ENCODE data around the gene CORO1C. TPM values are rescaled to one million over a fixed set of nuclear protein-coding genes. Genes with fewer than 3 reads are reported as not detected.

CORO1C gene
- total RNA-seq, 1 donor from 2014 or later, result 189 TPM

GRCh38 chr12:108647585-108648287 lies 83.6 kb downstream of the CORO1C start:
- Histone ChIP-seq H3K4me1 (peaks cover 5% of the 10 kb centered on the region), H3K36me3 (peaks cover 0 to 70% of the 10 kb centered on the region in 2 donors), H3K9me3 (no peaks in the 10 kb centered on the region), H3K27ac (no peak overlapping the region), H3K27me3 (no peaks in the 10 kb centered on the region), H3K4me3 (no peak overlapping the region)
- no peak for DNase-seq (ENCODE audit: extremely low spot score in 2 of 2)
- intact Hi-C loops (cut with DNase I), result no loop called here
- TF ChIP-seq POLR2AphosphoS5 (IDR thresholded peaks at IDR 0.05; ENCODE audit: insufficient read depth in 1 of 2, low read depth in 1 of 2), result no peak

- Histone ChIP-seq H3K9me3 (no peaks in the 10 kb centered on the region), H3K4me1 (peaks cover 6% of the 10 kb centered on the region), H3K36me3 (peaks cover 0 to 61% of the 10 kb centered on the region in 2 donors), H3K4me3 (no peak overlapping the region), H3K27ac (no peak overlapping the region), H3K27me3 (no peaks in the 10 kb centered on the region)
- no peak for DNase-seq (ENCODE audit: extremely low spot score in 2 of 2)
- TF ChIP-seq POLR2AphosphoS5 (IDR thresholded peaks at IDR 0.05; ENCODE audit: insufficient read depth in 1 of 2, low read depth in 1 of 2) (no peak), POLR2A (IDR thresholded peaks at IDR 0.05) (no peak), CTCF (IDR thresholded peaks at IDR 0.05) (no peak)
- intact Hi-C loops (cut with DNase I), result no loop called here
These were observed 84.4 kb downstream of the CORO1C start for GRCh38 chr12:108646600-108647579.

- intact Hi-C loops (cut with DNase I), result no loop called here
- Histone ChIP-seq H3K27me3 (no peaks in the 10 kb centered on the region), H3K9me3 (no peaks in the 10 kb centered on the region), H3K36me3 (peaks cover 0 to 52% of the 10 kb centered on the region in 2 donors), H3K4me1 (peaks cover 6% of the 10 kb centered on the region), H3K27ac (no peak overlapping the region), H3K4me3 (no peak overlapping the region)
- TF ChIP-seq CTCF (IDR thresholded peaks at IDR 0.05), result no peak
- no peak for TF ChIP-seq POLR2AphosphoS5 (IDR thresholded peaks at IDR 0.05; ENCODE audit: insufficient read depth in 1 of 2, low read depth in 1 of 2)
- no peak for TF ChIP-seq POLR2A (IDR thresholded peaks at IDR 0.05)
- no peak for DNase-seq (ENCODE audit: extremely low spot score in 2 of 2)
These were observed 85.4 kb downstream of the CORO1C start for GRCh38 chr12:108645686-108646599.

GRCh38 chr12:108644811-108645120 lies 86.6 kb downstream of the CORO1C start:
- Histone ChIP-seq H3K9me3 (no peaks in the 10 kb centered on the region), H3K27ac (no peak overlapping the region), H3K36me3 (peaks cover 0 to 44% of the 10 kb centered on the region in 2 donors), H3K27me3 (no peaks in the 10 kb centered on the region), H3K4me3 (no peak overlapping the region), H3K4me1 (peaks cover 6% of the 10 kb centered on the region)
- TF ChIP-seq POLR2A (IDR thresholded peaks at IDR 0.05) (no peak), CTCF (IDR thresholded peaks at IDR 0.05) (no peak), POLR2AphosphoS5 (IDR thresholded peaks at IDR 0.05; ENCODE audit: insufficient read depth in 1 of 2, low read depth in 1 of 2) (no peak)
- intact Hi-C loops (cut with DNase I), result no loop called here
- DNase-seq (ENCODE audit: extremely low spot score in 2 of 2), result no peak
